Kidney capillary endothelial cell (primary cell): ENCODE results near the gene HSPA12A.

ENCODE experiments used
- DNase-seq: peaks from one replicate; pipeline ENCODE4 v3.0.0-alpha.2; 2018; ENCODE audit warnings: low spot score

The HSPA12A gene

DNA sequence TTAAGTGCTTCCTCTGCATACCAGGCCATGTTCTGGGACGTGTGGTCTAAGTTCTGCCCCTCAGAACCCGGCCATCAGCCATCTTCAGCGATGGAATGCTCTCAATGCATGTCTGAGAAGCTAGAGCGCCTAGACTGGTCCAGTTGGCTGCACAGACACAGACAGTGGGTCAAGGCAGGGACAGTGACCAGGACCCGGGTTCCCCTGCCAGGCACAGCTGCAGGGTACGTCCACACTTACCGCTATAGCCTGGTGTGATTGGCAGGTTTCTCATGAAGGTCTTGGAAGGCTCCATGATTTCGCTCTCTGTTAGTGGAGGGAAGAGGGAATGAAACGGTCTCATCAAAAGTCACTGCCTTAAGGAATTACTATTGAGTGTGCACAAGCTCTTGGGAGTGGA is 74.3 kb downstream of the HSPA12A start:
- no peak for DNase-seq

DNA sequence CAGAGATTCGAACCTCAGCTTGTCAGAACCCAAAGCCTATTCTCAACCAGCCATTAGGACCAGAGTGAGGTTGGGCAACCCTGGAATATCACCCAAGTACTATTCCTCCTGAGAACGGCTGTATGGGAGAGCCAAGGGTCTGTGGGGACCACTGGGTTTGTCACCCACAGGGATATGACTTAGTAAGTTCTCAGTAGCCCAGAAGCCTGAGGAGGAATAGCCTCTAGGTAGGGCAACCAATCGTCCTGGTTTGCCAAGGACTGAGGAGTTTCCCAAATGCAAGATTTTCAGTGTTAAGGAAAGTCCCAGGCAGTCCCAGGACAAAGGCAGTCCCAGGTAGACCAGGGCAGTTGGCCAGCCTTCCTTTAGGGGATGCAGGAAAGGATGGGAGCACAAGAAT is 74.9 kb downstream of the HSPA12A start:
- DNase-seq, result no peak

- DNase-seq, result no peak
These were observed 76.7 kb downstream of the HSPA12A start for GRCh38 chr10:116665541-116666125.

- no peak for DNase-seq
These were observed 77.7 kb downstream of the HSPA12A start for GRCh38 chr10:116664631-116665030.

DNA sequence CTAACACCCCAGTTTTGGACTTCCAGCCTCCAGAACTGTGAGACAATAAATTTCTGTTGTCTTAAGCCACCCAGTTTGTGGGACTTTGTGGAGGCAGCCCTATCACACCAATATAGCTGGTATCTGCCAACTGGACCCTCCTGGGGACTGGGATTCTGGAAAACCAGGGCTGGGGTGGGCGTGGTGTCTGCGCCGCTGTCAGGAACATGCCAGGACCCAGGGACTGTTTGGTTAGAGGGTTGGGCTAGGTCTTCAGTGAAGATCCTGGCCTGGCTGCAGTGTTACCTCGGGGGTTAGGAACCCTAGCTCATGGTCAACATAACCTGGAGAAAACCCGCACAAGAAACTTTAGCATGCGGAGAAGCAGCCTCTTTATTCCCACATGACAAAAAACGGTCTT is 79.0 kb downstream of the HSPA12A start:
- DNase-seq, result no peak

DNA sequence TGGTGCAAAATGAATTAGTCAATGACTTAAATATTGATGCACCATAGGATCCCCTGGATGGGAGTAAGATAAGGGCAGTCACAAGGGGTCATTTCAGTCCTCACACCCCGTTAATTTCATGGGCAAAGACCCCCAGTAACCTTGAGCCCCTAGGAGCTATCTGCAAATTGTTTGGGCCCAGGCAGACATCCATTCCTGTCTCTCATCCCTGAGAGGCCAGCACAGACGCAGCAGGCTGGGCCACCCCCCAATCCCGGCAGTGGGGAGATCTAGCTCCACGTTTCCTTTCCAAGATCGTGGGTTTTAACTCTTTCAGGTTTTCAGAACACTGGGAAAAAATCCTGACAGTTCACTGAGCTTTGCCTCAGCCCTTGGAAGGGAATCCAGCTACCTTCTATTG is 81.5 kb downstream of the HSPA12A start:
- no peak for DNase-seq

GRCh38 chr10:116659049-116659670 is 83.2 kb downstream of the HSPA12A start:
- no peak for DNase-seq

- DNase-seq, result no peak
These were observed 84.4 kb downstream of the HSPA12A start for GRCh38 chr10:116657863-116658551.

DNA sequence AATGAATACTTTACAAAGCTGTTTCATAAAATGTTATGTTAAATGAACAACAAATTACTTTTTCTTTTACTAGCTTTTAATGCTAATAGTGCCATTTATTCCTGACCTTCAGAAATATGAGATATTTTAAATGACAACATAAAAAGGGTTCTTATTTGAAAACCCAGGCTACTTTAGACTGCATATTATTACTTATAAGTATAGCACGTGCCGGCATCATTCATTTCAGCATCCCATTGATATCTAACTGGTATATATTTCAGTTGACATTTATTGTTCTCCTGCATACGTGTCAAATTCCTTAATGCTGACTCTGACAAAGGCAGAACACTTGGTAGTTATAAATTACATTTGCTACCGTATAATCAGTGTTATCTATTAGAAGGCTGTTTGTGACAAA is 86.3 kb downstream of the HSPA12A start:
- no peak for DNase-seq

- DNase-seq, result no peak
These were observed 86.8 kb downstream of the HSPA12A start for GRCh38 chr10:116655568-116655967.

GRCh38 chr10:116654816-116655215 is 87.5 kb downstream of the HSPA12A start:
- no peak for DNase-seq

DNA sequence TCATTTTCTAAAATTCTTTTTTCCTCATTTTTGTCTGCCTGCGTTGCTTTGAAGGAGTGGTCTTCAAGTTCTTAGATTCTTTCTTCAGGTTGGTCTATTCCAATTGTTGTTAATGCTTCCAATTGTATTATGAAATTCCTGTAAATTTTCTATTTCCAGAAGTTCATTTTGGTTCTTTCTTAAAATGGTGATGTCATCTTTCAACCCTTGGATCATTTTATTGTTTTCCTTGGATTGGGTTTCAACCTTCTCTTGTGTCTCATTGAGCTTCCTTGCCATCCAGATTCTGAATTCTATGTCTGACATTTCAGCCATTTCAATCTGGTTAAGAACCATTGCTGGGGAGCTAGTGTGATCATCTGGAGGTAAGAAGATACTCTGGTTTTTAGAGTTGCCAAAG is 88.5 kb downstream of the HSPA12A start:
- DNase-seq, result no peak

DNA sequence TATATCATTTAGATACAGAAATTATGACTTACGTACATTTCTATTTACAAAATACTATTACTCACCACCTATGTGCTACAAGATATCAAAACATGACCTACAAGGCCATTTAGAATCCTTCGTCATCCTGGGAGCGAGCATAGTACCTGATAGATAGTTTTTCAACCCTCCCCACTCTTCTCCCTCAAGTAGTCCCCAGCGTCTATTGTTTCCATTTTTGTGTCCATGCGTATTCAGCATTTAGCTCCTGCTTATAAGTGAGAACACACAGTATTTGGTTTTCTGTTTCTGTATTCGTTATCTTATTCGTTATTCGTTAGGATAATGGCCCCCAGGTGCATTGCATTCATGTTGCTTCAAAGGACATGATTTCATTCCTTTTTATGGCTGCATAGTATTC is 93.5 kb downstream of the HSPA12A start:
- no peak for DNase-seq

DNA sequence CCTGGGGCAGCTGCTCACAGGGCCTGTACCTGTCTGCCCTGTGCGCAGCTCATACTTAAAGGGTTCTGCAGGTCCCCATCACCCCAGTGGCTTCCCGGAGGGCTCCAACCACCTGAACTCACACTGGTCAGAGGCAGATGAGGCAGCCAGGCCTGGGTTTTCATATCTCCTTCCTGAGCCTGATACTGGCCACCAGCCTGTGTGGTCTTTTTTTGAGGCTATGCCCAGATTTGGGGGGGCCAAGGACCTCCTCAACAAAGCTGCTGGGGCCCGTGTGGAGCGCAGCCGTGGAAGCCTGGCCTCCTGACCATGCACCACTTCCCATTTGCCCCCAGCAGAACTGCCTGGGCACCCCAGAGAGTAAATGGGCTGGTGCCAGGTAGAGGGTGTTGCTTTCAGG is 95.9 kb downstream of the HSPA12A start:
- no peak for DNase-seq

DNA sequence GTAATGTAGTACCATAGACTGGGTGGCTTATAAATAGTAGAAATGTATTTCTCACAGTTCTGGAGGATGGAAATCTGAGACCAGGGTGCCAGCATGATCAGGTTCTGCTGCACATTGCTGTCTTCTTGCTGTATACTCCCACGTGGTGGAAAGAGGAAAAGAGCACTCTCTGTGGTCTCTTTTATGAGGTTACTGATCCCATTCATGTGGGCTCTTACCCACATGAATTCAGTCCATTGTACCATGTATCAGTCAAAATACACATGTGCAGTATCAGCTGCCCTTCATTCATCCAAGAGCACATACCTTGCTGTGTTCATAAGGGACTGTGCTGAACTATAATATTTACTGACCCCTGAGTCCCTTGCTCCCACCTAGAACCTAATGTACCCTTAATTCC is 104.5 kb downstream of the HSPA12A start:
- no peak for DNase-seq

DNA sequence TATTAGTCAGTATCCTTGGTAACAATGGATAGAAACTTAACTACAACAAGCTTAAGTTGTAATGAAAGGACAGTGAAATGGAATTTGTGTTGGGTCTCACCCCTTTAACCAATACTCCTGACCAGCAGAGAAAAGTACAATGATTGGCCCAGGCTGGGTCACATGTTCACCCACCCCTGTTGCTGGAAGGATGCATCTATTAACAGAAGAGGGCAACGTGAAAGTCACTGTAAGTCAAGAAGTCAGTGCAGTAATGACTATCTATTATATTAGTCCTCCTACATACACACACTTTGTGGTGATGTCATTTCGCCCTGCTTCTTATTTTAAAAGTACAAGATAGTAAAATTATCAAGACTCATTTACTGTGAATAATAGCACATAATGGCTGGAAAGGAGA is 105.4 kb downstream of the HSPA12A start:
- no peak for DNase-seq

DNA sequence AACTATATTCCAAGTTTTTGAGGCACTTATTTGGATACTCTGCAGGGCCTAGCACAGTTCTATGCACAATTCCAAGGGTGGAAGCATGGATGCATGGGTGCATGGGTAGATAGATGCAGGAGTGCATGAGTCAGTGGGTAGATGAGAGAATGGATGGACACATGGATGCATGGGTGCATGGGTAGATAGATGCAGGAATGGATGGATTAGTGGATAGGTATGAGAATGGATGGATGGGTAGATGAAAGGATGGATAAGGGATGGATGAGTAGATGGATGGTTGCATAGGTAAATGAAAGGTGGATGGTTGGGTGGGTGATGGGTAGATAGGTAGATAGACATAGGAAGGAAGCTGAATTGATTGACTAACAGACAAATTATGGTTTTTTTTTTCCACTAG is 106.0 kb downstream of the HSPA12A start:
- no peak for DNase-seq

DNA sequence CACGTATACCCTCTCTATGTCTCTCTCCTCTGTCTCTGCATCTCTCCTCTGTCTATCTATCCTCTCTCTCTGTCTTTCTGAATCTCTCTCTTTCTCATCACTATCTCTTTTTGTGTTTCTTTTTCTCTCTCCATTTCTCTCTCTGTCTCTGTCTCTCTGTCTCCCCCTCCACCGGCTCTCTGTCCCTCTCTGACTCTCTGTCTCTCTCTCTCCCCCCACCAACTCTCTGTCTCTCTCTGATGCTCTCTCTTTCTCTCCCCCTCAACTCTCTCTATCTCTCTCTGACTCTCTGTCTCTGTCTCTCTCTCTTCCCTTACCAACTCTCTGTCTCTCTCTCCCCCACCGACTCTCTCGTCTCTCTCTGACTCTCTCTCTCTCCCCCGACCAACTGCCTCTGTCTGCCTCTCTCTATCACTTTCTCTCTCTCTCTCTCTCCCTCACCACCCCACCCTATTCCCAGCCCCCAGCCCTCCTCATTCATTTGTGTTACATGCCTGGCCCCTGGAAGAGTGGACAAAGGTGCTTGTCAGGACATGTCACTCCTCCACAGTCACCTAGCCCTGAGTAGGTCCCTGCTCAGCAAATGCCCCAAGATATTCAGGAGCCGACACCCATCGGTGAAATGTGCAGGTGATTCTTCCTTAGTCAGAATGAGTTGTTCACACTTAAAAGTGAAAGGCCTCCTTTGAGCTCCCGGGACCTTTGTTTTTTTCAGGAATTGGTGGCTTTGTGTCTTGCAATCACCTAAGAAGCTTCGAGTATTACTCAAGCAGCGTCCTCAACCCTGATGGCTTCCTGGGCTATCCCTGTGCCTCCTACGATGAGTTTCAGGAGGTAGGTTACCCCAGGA is 108.0 kb downstream of the HSPA12A start:
- no peak for DNase-seq

- no peak for DNase-seq
These were observed 109.2 kb downstream of the HSPA12A start for GRCh38 chr10:116633216-116633600.

DNA sequence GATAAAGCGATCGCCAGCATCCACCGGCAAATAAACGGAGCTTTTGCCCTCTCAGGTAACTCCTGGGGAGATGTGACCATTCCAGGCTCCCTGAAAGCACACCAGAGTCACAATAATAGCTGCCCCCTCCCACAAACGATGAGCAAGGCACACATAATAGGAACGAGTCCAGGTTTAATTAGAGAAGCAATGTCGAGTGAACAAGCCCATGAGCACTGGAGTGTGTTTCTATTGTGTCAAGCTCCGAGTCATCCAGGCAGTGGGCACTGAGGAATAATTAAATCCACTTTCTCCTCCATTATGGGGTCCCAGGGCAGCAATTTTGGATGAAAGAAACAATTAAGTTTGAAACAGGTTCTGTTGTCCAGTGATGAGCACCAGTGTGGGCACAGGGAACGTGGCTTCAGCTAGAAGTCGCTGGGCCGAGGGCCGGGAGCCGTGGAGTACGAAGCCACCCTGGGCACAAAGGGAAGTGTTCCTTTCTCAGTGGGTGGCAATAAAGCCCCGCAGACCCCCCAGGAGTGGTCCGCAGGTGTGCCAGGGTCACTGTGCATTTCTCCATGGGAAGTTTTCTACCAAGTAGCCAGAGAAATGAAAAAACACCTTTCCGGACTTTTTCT is 109.7 kb downstream of the HSPA12A start:
- no peak for DNase-seq

- DNase-seq, result no peak
These were observed 110.5 kb downstream of the HSPA12A start for GRCh38 chr10:116631871-116632295.

GRCh38 chr10:116630020-116630419 is 112.3 kb downstream of the HSPA12A start:
- no peak for DNase-seq
